Esophagus squamous epithelium (tissue), 4 donors: Measurements from ENCODE around the gene IL1RAPL1.

Experiments
- CTCF ChIP-seq, 6 experiments: fragments of 450-650 bp in 4 of 6; fragments of 200-600 bp in 2 of 6; sonication (generic) in 2 of 6; IDR thresholded peaks; one replicate each; pipeline ENCODE4 v1.5.1; 2016 to 2019; ENCODE audit warnings: antibody characterized with exemption in 6 of 6, mild to moderate bottlenecking in 4 of 6, moderate library complexity in 4 of 6
- POLR2A ChIP-seq, 4 donors: fragments of 450-650 bp; IDR thresholded peaks; one replicate each; pipeline ENCODE4 v1.6.1; 2017; ENCODE audit warnings: antibody characterized with exemption in 4 of 4, mild to moderate bottlenecking in 4 of 4, moderate library complexity in 3 of 4

- TF ChIP-seq CTCF (IDR thresholded peaks at IDR 0.05) (no peak), POLR2A (IDR thresholded peaks at IDR 0.05) (no peak)
Measured at GRCh38 chrX:29491659-29492058, 904.4 kb downstream of the IL1RAPL1 start.
